Measurements from ENCODE around the gene LCE3A.
A peak's percentile ranks its signal among the peaks of the same experiment; 100 is the strongest.
"Not testable (repeated sequence)": the region's sequence is repeated elsewhere in the genome, so short reads cannot be mapped to it uniquely, and the experiment has no call there.

The LCE3A gene, protein sequence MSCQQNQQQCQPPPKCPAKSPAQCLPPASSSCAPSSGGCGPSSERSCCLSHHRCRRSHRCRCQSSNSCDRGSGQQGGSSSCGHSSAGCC

DNA sequence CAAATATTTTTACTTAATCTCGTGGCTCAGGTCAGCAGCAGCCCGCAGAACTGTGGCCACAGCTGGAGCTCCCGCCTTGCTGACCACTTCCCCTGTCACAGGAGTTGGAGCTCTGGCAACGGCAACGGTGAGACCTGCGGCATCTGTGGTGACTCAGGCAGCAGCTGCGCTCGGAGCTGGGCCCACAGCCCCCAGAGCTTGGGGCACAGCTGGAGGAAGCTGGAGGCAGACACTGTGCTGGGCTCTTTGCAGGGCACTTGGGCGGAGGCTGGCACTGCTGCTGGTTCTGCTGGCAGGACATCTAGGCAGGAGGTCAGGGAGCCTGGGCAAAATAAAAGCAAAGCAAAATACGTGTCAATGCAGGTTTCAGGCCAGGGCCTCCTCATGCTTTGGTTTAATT is at the start of gene LCE3A:
Gene LCE3A (minus strand): TSS at position 301 of the 400 bp plus-strand sequence. CDS start 0 bp downstream, at position 301.
- peak; percentile 35 for DNase-seq

DNA sequence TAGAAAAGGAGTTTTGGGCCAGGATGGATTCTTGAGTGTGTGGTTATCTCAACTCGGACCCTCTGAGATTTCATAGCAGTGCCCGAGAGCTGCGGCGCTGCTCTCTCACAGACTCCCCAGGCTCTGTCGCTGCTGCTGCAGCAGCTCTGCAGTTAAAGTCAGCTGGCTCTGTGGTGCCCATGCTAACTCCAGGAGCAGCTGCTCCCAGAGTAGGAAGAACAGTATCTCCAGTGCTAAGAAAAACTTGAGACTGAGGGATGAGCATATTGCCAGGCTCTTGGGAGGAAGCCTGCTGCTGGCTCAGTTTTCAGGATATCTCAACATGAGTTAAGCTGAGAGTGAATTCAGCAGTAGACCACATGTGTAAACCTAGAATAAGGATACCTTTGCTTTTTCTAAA is 44.7 kb upstream of the LCE3A start:
- no peak for DNase-seq

DNA sequence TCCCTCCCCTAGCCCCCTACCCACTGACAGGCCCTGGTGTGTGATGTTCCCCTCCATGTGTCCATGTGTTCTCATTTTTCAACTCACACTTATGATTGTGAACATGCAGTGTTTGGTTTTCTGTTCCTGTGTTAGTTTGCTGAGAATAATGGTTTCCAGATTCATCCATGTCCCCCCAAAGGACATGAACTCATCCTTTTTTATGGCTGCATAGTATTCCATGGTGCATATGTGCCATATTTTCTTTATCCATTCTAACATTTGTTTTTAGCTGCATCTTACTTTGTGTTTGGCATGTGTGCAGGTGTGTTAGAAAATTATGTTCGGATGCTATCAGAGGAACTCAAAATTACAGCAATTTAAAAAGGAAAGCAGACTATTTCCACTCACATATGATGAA is 43.3 kb upstream of the LCE3A start:
- not testable (repeated sequence) for DNase-seq

DNA sequence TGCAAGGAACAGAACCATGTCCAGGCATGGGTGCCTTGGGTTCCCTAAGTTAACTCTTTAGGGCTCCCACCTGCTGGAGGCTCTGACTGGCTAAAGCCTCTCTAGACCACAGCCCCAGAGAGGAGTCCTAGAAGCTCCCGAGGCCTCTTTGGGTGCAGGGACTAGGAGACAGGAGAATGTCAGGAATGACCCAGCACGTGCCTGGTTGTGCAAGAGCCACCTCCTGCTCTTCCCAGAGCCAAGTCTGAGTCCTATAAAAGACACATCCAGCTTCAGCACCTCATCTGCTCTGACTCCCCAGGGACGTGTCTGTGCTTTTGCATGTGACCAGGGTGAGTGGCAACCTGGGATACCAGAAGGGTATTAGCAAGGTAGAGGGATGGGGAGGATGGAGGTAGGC is 40.2 kb upstream of the LCE3A start, which contains the start of gene LCE2D:
Gene LCE2D (plus strand): TSS at position 283 of the 400 bp plus-strand sequence. CDS start 726 bp downstream, outside the sequence.
- DNase-seq, result no peak

DNA sequence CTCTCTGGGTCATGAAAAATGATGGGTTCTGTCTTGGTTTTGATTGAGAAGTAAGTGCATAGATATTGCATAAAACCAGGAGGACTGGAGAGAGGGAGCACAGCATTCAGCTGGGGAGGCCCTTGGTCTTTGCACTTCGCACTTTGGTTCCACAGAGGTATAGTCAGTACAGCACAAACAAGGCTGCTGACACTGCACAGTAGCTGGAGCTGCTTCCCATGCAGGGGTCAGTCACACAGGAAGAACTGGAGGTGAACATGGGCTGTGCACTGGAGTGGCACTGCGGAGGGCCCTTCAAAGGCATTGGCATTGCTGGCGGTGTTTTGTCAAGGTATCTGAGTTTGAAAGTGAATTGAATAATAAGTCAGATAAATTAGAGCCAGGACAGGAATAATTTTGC is 35.7 kb upstream of the LCE3A start:
- no peak for DNase-seq

DNA sequence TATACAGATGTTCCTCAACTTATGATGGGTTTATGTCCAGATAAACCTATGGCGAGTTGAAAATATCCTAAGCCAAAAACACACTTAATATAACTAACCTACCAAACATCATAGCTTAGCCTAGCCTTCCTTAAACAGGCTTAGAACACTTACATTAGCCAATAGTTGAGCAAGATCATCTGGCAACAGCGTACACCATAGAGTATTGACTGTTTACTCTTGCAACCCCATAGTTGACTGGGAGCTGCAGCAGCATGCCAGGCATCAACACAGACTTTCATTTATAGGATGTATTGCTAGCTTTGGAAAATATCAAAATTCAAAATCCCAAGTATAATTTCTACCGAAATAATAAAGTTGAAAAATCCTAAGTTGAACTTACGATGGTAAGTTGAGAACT is 34.8 kb upstream of the LCE3A start:
- no peak for DNase-seq

DNA sequence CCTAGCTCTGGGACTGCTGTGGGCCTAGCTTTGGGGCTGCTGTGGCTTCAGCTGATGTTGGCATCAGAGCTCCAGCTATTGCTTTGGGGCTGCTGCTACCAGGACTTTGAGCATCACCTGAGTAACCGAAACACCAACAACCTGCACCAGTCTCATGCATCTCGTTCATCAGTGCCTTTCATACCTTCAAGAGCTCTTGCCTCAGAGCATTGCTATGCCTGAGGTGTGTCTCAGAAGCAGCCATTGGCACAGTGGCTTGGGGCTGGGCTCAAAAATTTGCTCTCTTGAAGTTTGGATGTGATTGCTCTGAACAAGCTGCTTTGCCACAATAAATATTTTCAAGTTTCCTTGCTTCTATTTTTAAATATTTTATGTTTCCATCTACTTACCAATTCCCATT is 33.6 kb upstream of the LCE3A start:
- no peak for DNase-seq

DNA sequence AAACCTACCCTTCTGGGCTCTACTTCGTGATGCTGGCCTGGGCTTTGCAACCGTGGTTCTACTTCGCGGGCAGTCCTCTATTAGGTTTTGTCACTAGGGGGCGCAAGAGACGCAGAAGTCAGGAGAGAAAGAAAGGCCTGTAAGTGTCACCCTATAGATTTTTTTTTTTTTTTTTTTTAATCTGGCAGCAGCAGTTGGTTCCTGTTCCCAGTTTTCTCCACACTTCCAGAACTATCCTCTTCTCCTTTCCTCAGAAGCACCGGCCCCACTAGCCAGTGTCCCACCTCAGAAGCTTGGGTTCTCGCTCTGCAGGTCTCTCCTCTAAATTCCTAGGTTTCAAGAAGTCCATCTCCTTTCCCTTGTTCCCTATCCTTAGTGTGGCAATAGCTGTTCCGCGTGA is 31.2 kb upstream of the LCE3A start:
- DNase-seq, result peak; percentile 25

DNA sequence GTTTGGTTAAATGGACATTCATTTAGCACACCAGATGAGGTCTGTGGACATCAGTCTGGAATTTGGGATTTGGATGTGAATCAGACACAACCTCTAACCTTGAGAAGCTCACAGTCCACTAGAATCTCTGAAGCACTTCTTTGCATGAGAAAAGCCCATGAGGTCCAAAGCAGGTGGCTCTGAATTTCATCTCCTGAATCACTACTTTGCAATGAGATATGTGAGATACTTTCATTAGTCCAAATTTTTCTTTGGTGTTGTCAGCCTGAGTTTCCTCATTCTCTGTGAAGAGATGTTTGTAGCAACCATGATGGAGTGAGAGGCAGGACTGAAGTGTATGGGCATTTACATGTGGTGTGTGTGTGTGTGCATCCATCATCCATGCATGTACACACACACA is 23.8 kb upstream of the LCE3A start:
- no peak for DNase-seq

DNA sequence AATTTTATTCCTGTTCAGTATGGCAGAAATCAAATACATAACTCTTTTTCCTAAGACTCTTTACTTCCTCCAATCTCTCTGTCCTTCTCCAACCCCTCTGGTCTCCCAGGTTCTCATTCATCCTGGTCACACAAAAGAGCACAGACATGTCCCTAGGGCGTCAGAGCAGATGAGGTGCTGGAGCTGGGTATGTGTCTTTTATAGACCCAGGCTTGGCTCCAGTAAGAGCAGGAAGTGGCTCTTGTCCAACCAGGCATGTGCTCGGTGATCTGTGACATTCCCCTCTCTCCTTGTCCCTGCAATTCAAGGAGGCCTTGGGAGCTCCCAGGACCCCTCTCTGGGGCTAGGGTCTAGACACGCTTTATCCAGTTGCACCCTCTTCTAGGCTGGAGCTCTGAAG is 22.2 kb upstream of the LCE3A start:
- DNase-seq, result no peak

DNA sequence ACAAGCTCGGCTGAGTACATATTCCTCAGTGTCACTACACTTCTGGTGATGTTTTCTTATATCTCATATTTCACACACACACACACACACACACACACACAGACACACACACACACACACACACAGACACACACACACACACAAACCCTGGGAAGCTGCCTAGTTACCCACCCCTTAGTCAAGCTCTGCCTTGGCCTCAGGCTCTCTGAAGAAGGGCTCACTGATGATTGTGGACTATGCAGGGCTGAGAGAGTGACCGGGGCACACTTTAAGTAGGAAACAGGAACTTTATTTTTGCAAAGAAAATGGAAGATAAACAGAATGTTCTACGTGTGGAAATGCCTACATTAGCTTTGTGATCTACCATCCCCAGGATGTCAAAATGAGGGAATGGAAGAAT is 21.0 kb upstream of the LCE3A start:
- DNase-seq, result no peak

DNA sequence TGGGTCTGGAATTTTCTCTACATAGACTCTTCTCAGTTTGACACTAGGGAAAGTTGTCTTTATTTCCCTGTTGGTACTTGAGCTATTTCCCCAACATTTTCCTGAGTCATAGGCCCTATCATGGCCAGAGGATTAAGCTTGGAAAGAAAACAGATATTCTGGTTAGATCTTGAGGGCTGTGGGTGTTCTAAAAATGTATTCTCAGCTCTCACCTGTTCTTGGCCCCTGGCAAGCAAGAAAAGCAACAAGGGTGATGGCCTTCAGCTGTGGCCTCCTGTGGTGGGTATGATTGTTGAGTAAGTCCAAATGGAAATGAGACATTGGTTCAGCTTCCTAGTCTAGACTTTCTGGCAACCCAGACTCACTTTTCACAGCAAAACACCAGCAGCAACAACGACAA is 17.4 kb upstream of the LCE3A start:
- no peak for DNase-seq

DNA sequence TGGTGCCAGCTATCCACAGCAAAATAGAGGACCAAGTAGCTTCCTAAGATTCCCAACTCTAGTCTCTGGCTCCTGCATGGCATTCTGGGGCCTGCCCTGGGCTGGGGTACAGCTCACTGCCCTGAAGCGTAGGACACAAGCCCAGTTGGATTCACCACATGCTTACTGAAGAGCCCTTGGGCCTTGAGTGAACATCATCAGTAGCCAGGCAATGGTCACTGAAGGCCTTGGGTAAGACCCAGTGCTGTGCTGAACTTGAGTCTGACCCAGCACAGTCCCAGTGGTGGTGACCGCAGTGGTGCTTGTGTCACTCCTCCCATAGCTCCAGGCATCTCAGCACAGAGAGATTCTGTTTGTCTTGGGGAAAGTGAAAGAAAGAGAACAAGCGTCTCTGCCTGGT is 7.7 kb upstream of the LCE3A start:
- DNase-seq, result no peak

DNA sequence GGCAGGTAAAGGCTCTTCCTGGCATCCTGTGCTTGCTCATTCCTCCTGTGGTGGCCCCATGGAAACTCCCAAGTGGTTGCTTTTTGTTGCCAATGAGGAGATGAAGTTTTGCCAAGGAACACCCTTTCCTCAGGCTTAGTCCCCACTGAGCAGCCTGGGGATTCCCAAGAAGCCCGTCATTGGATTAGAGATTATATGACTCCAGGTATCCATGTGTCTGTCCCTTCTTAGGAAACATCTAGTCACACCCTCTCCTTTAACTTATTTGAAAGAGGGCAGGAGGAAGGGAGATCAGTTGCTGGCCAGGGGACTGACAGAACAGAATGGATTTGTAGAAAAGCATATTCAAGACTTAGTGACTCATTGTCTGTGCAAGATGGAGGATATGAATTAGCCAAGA is 3.8 kb upstream of the LCE3A start:
- no peak for DNase-seq

DNA sequence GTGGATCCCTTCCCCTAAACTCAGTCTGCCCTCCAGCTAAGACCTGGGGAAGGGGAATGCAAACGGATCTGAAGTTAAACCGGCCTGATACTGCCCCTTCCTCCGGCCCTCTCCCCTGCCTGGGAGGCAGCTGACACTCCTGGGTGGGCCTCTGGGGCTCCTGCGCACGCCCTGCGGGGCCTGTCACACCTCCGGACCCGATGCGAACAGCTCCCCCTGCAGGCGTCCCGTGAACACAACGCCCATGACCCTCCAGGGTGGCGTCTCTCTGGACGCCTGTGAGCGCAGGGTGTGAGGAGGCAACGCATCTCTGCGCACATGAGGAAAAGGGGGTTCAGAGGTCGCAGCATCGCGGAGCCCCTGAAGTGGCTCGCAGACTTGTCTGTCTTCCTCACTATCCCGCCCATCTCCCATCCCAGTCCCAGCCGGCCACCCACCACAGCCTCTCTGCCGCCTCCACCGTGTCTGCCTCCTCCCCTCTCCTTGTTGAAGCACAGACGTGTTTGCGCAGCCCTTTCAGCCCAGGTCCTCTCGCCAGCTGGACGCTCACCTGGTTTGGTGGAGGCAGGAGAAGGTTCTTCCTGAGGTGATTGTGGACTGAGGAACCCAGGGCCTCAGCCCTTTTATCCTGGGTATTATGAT is 421 bp upstream of the LCE3A start:
- DNase-seq, result no peak

DNA sequence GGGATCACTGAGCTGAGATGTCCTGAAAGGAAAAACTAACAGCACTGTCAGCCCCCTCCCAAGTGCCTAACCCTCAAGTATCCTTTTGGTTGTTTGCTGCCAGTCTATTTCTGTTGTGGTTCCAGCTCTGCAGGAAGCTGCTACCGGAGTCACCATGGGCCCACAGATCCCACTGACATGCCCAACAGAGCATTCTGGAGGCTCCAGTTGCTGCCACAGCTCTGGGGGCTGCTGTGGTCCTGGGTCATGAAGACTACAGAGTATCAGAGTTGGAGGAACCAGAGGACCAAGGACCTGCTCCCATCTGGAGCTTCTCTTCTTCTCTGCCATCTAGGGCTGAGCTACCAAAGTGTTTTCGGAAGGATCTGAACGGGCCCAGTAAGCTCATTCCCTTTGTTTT is 910 bp downstream of the LCE3A start:
- no peak for DNase-seq

DNA sequence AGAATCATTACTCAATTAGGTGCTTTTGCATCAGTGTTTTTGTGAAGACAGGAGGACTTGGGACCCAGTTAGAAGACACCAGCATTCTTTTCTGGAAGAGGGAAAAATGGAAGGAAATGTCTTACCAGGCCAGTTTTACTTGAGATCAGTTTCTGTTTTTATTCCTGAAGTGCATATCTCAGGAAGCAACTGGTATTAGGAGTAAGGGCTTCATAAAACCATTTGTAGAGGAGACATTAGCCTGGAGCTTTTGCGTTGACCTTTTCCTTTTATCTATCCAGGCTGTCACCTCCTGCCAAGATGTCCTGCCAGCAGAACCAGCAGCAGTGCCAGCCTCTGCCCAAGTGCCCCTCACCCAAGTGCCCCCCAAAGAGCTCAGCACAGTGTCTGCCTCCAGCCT is 9.4 kb downstream of the LCE3A start, which contains the start of gene LCE3B:
Gene LCE3B (plus strand): TSS at position 301 of the 400 bp plus-strand sequence. CDS start 0 bp downstream, at position 301.
- DNase-seq, result no peak

DNA sequence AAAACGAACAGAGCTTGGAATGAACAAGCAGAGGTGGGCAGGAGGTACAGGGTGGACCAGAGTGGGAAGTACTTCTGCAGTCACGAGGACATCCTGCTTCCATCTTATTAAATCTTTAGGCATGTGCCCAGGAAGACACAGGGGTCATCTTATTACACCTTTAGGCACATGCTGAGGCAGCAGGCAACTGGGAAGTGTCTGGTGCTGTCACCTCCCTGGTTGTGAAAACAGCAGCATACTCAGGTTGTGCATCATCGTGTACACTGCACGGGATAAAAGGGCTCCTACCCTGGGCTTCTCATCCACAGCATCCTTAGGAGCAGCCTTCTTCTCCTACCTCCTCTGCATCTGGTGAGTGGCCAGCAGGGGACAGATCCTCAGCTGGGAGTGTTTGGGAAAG is 23.0 kb downstream of the LCE3A start, which contains the start of gene LCE3C:
Gene LCE3C (plus strand): TSS at position 301 of the 400 bp plus-strand sequence. CDS start 498 bp downstream, outside the sequence.
- DNase-seq, result no peak

DNA sequence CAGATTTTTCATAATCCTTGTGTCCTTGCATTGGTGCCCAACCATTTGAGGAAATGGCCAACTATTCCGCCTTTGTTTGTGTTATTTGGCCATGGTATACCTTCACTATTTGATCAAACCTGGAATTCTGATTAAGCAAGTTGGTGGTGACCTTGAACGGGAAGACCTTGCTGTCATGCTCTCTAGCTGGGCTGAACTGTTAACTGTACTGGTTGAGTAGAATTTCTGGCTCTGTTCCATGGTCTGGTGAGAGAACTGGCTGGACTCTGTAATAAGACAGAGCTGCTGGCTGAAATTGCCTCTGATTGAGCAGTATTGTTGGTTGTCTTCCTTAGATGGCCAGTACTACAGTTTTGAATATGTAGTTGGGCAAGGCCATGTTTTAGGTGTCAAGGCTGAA is 25.9 kb downstream of the LCE3A start:
- no peak for DNase-seq

DNA sequence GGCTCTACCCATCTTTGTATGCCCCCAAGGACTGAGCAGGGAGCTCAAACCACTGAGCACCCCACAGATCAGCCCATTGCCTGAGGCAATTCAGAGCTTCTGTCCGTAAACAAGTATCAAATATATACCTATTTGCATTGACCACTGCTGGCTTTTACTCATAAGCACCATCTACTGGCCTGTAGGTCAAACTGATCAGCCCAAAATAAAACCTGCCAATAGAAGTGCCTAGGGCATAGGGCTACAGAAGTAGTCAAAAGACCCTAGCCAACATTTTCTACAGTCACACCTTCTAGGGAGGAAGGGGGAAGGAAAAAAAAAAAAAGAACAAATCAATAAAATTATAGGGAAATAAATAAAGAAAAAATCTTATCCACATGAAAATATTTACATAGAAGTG is 37.3 kb downstream of the LCE3A start:
- DNase-seq, result no peak

DNA sequence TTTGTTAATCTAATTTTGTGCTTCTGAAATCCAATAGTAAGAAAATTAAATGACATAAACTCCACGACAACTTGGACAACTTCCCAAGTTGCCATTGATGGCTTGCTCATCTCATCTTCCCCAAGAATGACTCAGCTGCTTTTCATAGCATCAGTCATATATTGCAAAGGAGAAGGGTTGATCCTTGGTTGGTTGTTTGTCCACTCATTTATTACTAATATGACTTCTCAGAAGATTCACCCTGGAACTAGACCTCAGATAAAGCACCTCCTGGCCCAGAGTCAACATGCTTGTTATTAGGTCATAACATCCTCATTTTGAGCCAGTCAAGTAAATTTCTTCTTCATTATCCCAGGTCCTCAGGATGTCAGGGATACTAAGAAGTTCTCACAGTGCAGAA is 40.3 kb downstream of the LCE3A start:
- DNase-seq, result no peak

DNA sequence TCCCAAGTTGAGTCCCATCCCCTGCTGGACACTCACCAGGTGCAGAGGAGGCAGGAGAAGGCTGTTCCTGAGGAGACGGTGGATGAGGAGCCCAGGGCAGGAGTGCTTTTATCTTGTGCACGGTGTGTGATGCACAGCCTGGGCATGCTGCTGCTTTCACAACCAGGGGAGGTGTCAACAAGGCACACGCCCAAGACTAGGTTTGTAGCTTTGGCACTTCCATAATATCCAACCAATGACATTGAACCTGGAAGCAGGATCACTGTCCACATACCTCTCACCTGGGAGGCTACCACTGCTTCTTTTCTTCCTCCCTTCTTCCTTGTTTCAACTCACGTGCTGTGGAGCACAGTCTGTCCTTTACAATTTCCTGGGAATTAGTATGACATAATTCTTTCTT is 42.5 kb downstream of the LCE3A start, which contains the start of gene LCE3D:
Gene LCE3D (minus strand): TSS at position 84 of the 400 bp plus-strand sequence. CDS start 580 bp downstream, outside the sequence.
- no peak for DNase-seq

DNA sequence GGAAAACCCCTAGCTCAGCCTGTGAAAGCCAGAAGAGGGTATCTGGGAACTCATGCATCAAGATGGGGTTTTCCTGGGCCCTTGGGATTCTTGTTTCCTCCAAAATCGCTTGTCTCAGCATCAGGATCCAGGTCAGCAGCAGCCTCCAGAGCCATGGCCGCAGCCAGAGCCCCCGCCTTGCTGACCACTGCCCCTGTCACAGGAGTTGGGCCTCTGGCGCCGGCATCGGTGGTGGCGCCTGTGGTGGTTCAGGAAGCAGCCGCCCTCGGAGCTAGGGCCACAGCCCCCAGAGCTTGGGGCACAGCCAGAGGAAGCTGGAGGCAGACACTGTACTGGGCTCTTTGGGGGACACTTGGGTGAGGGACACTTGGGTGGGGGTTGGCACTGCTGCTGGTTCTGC is 43.4 kb downstream of the LCE3A start:
- DNase-seq, result not testable (repeated sequence)

DNA sequence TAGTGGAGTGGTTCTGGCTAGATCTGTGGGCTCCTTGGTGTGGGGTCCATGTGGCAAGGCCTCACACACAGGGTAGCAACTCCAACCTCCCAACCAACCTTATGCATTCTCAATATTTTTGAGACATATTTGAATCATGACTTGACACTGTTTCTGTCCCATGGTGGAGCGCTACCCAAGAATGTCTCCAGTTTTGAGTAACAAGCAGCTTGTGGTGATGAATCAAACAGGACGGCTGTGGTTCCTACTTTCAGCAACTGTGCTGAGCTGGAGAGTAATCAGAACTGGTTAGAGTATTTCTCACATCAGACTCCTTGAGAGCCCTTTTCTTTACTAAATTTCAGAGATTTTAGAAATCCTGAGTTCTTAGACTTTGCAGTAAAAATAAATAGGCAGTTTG is 45.7 kb downstream of the LCE3A start:
- no peak for DNase-seq

Data from femur (tissue), 1 donor.